HepG2 (cell line): ENCODE results near the gene TSPYL2. TPM values are rescaled to one million over a fixed set of nuclear protein-coding genes. Genes with fewer than 3 reads are reported as not detected.

Experiments used
- AFF4 ChIP-seq: sonication (generic); formaldehyde crosslinking; IDR thresholded peaks from 2 replicates; pipeline ENCODE4 v1.4.0; 2020; ENCODE audit warnings: missing genetic modification reagents
- AGO1 ChIP-seq: fragments of 200-400 bp; formaldehyde crosslinking; IDR thresholded peaks from 2 replicates; pipeline ENCODE4 v1.6.1; 2017; ENCODE audit warnings: mild to moderate bottlenecking, low read depth, low read length, moderate library complexity; ENCODE audit not compliant: poor library complexity, severe bottlenecking
- ARNT ChIP-seq: fragments of 450-650 bp; IDR thresholded peaks from 2 replicates; pipeline ENCODE4 v1.6.1; 2017
- DMAP1 ChIP-seq: IDR thresholded peaks from 2 replicates; pipeline ENCODE4 v1.6.1; 2016
- FOSL2 ChIP-seq: sonication (generic); formaldehyde crosslinking; IDR thresholded peaks from 2 replicates; pipeline ENCODE4 v1.4.0; 2020; ENCODE audit warnings: missing genetic modification reagents
- HDAC1 ChIP-seq: sonication (generic); formaldehyde crosslinking; IDR thresholded peaks from 2 replicates; pipeline ENCODE4 v1.5.1; 2020; ENCODE audit warnings: mild to moderate bottlenecking, missing genetic modification reagents
- IKZF1 ChIP-seq: fragments of 450-650 bp; IDR thresholded peaks from 2 replicates; pipeline ENCODE4 v1.7.1; 2016
- ISL2 ChIP-seq: sonication (generic); formaldehyde crosslinking; IDR thresholded peaks from 2 replicates; pipeline ENCODE4 v1.5.0; 2020; ENCODE audit warnings: missing genetic modification reagents
- MIXL1 ChIP-seq: IDR thresholded peaks from 2 replicates; pipeline ENCODE4 v1.6.1; 2016
- NFYC ChIP-seq: IDR thresholded peaks from 2 replicates; pipeline ENCODE4 v1.6.1; 2016; ENCODE audit warnings: missing genetic modification reagents, missing compliant biosample characterization
- NONO ChIP-seq, 2 experiments: fragments of 450-650 bp in 1 of 2; sonication (generic) in 1 of 2; formaldehyde crosslinking in 1 of 2; IDR thresholded peaks in 1 of 2; conservative IDR thresholded peaks in 1 of 2; 2 replicates each; pipeline versions ENCODE4 v1.6.1 to v1.8.0; 2017 to 2022; ENCODE audit warnings: mild to moderate bottlenecking in 1 of 2, missing genetic modification reagents in 1 of 2, moderate library complexity in 1 of 2
- NR1H2 ChIP-seq: sonication (generic); formaldehyde crosslinking; IDR thresholded peaks from 2 replicates; pipeline ENCODE4 v1.8.1; 2022; ENCODE audit warnings: low read depth, missing genetic modification reagents, borderline replicate concordance
- RBFOX2 ChIP-seq: fragments of 200-400 bp; formaldehyde crosslinking; IDR thresholded peaks from 2 replicates; pipeline ENCODE4 v1.6.1; 2017; ENCODE audit warnings: low read depth, mild to moderate bottlenecking, low read length
- THYN1 ChIP-seq: sonication (generic); formaldehyde crosslinking; IDR thresholded peaks from 2 replicates; pipeline ENCODE4 v1.8.1; 2023; ENCODE audit warnings: low read depth, mild to moderate bottlenecking, moderate library complexity, missing genetic modification reagents, borderline replicate concordance
- ZNF343 ChIP-seq: sonication (generic); formaldehyde crosslinking; IDR thresholded peaks from 2 replicates; pipeline ENCODE4 v1.4.0; 2020; ENCODE audit warnings: mild to moderate bottlenecking, missing genetic modification reagents
- ZNF414 ChIP-seq: sonication (generic); formaldehyde crosslinking; IDR thresholded peaks from 2 replicates; pipeline ENCODE4 v1.5.0; 2020; ENCODE audit warnings: missing genetic modification reagents
- ZNF512B ChIP-seq: sonication (generic); formaldehyde crosslinking; IDR thresholded peaks from 2 replicates; pipeline ENCODE4 v1.5.1; 2020; ENCODE audit warnings: missing genetic modification reagents, mild to moderate bottlenecking, borderline replicate concordance
- ZNF576 ChIP-seq: sonication (generic); formaldehyde crosslinking; IDR thresholded peaks from 2 replicates; pipeline ENCODE4 v1.4.0; 2020; ENCODE audit warnings: mild to moderate bottlenecking, missing genetic modification reagents
- ZNF615 ChIP-seq: sonication (generic); formaldehyde crosslinking; IDR thresholded peaks from 2 replicates; pipeline ENCODE4 v1.5.0; 2020; ENCODE audit warnings: mild to moderate bottlenecking, missing genetic modification reagents, borderline replicate concordance
- ZNF784 ChIP-seq: sonication (generic); formaldehyde crosslinking; IDR thresholded peaks from 2 replicates; pipeline ENCODE4 v1.5.1; 2020; ENCODE audit warnings: missing genetic modification reagents, mild to moderate bottlenecking, borderline replicate concordance
- polyA plus RNA-seq, 8 experiments: library from polyadenylated mRNA; depleted of rRNA in 3 of 8; stranded (reverse) in 7 of 8; unstranded in 1 of 8; fragments of >200 nt; fragmentation: Illumina TruSeq in 4 of 8; extraction: Trizol in 4 of 8; gene quantifications; 2 replicates each; pipeline versions ENCODE4 v1.2.1 to v1.2.3, GENCODE V29; 2011 to 2016; ENCODE audit warnings: low read depth in 4 of 8, missing spikeins in 1 of 8, mixed read lengths in 1 of 8; ENCODE audit not compliant: insufficient read depth in 1 of 8
- total RNA-seq, 5 experiments: library from RNA; depleted of rRNA; stranded (reverse); fragments of >200 nt; fragmentation: Illumina TruSeq; extraction: Trizol; gene quantifications; 2 replicates each; pipeline ENCODE4 v1.2.3, GENCODE V29; 2016; ENCODE audit warnings: low read depth in 1 of 5

TSPYL2 gene
- total and polyA plus RNA-seq, 2 of the 13 experiments (the other 11 are each of a cell fraction or from before 2014, with no cell fraction given), result 10.1 to 15.5 TPM

GRCh38 chrX:53093748-53094581 is 11.8 kb downstream of the TSPYL2 start, which contains the start of gene KANTR (continued):
- TF ChIP-seq AFF4 (CRISPR knock-in tag) (no peak), ZNF414 (no peak), ZNF784 (CRISPR knock-in tag) (no peak), ZNF615 (CRISPR knock-in tag) (no peak), RBFOX2 (peak; percentile 75), THYN1 (CRISPR knock-in tag) (no peak), ZNF576 (CRISPR knock-in tag) (no peak), NONO (IDR thresholded peaks at IDR 0.05) (no peak), NONO (CRISPR knock-in tag; conservative IDR thresholded peaks at IDR 0.05) (0 out of 2 replicates have a peak, but pooled peaks have one; percentile 38), ISL2 (no peak), ZNF343 (CRISPR knock-in tag) (no peak), NR1H2 (no peak), HDAC1 (CRISPR knock-in tag) (0 out of 2 replicates have a peak, but pooled peaks have one; percentile 32), FOSL2 (no peak), NFYC (peak; percentile 83), AGO1 (no peak), IKZF1 (no peak), DMAP1 (CRISPR knock-in tag) (peak; percentile 35; the same call in 1 of the 2 replicates), ARNT (no peak), ZNF512B (CRISPR knock-in tag) (no peak), MIXL1 (CRISPR knock-in tag) (no peak)
